HG02571 (cell line): ENCODE measurements around the gene PALM.
A peak's percentile ranks its signal among the peaks of the same experiment; 100 is the strongest.

Experiments used
- ATAC-seq: cut with Tn5 transposase; IDR thresholded peaks from one replicate; pipeline ENCODE4 v1.9.1; 2021; ENCODE audit warnings: mild to moderate bottlenecking, moderate library complexity; ENCODE audit not compliant: unreplicated experiment

Gene PALM

DNA sequence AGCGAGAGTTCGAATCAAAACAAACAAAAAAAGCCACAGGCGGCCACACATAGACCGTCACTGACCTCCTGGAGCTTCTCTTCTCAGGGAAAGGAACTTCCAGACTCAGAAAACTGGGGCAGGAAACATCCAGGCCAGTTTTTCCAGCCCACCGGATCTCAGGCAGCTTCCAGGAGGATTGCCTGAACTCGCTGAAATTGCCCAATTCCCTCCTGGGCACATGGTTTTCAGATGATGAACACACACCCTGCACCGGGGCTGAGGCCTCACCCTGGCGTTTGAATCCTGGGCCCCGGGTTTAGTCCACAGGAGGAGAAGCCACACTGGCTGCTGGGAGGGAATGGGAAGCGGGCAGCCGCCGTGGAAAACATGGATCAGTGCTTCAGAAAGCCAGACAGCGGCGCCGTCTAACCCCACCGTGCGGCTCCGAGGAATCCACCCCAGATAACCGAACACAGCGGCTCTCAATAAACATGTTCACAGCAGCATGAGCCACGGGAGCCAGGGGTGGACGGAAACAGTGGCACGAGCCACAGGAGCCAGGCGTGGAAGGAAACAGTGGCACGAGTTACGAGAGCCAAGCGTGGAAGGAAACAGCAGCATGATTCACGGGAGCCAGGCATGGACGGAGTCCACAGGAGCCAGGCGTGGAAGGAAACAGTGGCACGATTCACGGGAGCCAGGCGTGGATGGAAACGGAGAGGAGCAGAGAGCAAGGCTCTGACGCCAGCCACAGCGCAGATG lies 70.3 kb downstream of the PALM start:
- no peak for ATAC-seq

DNA sequence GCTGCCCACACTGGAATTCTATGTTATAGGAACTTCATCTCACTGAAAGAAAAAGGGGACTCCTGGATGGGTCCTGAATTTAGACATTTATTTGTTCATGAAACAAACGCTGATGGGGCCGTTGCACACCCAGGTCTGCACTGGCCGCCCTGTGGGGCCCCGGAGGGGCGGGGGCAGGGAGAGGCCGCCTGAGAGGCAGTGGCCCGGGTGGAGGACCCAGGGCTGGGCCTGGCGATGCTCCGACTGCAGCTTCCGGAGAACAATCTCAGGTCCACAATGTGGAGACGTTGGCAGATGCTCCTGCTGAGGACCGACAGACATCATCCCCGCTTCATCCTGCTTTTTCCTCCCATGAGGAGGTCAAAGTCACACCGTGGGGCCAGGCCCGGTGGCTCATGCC lies 72.2 kb downstream of the PALM start:
- ATAC-seq: no peak

DNA sequence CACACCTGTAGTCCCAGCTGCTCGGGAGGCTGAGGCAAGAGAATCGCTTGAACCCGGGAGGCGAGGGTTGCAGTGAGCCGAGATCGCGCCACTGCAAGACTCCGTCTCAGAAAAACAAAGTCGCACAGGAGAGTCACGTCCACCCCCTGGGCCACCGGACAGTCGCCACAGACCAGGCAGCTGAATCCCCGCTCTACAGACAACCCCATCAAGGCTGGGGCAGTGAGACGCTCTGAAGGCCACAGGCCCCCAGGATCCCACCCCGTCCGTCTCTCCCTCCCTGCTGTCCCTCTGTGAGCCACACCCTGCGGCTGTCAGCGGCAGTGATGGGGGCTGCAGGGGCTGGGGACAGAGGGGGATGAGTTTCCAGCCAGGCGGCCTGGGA lies 73.1 kb downstream of the PALM start:
- no peak for ATAC-seq

DNA sequence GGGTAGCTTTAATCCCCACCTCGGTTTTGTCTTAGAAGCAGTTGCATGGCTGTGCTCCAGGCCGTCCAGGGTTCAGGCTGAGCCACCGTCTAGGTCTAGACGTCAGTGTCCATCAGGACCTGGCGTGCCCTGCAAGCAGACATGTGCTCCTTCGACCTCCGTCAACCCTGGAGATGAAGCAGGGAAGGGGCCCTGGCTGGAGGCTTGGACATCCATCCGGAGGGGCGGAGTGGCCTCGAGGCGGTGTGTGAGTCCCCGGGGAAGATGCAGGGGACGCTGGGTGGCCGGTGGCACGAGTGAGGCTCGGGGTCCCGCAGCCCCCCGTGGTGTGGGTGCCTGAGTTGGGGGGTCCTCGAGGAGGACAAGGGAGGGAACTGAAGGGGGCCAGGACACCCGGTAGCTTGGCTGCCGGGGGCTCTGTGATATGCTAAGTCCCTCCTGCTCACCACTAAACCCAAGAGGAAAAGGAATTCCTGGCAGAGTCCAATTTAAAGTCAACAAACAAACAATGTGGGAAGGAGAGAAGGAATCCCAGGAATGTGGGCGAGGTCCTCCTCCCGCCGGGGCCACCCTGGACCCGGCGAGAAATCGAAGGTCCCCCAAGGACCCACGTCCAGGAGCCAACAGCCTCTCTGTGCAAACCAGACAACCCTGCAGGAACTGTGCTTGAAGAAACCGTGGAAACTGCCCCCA lies 73.6 kb downstream of the PALM start:
- no peak for ATAC-seq

DNA sequence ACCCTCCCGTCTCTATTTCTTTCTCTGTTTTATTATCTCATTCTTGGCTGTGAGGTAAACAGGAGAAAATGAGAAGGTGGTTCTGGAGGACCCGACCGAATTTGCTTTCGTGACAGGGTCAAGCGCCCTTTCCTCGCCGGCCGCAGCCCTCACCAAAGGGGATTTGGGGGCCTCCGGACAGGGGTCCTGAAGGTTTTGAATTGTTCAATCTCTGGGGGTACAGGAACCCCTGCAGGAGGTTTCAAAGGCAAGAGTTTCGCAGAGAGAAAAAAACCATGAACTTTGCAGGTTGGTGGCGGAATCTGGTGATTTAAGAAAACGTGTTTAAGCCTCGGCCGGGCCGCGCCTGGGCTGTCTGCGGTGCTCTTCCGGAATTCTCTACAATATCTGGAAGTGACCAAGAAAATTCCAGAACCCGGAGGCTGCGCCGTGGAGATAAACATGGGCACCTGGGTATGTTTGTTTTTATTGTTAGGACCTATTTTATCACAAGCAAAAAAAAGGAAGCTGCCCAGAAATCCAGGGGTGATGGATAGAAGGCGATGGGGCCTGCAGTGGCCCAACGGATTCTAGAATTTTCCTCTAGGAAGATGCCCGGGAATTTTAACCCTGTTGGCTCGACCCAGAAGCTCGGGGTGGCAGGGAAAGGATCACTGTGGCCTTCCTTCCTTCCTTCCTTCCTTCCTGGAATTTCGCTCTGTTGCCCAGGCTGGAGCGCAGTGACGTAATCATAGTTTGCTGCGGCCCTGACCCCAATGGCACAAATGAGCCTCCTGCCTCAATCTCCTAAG lies 74.3 kb downstream of the PALM start:
- ATAC-seq: no peak

DNA sequence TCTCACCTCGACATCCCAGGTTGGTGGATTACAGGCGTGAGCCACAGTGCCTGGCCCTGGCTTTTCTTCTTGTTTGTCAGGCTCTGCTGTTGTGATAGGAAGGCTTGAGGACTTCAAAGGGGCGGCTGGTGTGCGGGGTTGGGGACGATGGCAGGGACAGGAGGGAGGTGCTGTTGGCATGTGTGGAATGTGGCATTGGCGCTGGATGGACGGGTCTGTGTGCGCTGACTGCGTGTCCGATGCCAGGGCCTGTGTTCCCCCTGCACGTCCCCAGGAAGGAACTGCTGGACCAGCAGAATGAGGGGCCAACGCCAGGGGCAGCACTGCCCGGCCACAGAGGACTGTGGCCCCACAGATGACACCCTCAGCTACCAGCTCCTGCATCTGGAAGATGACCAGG lies 75.8 kb downstream of the PALM start:
- ATAC-seq: no peak

DNA sequence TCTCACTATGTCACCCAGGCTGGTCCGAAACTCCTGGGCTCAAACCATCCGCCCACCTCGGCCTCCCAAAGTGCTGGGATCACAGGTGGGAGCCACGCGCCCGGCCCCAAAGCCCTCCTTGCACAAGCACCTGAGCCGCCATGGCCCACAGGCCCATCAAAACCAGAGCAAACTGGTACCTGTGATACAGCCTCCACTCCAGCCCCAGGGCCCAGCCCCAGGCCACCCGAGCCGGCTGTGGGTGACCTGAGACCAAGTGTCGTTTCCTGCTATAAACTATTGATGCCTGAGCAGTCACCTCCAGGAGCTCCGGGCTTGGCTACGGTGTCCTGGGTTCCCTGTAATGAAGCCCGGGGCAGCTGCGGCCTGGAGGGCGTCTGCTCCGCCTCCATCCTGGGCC lies 78.8 kb downstream of the PALM start:
- no peak for ATAC-seq

DNA sequence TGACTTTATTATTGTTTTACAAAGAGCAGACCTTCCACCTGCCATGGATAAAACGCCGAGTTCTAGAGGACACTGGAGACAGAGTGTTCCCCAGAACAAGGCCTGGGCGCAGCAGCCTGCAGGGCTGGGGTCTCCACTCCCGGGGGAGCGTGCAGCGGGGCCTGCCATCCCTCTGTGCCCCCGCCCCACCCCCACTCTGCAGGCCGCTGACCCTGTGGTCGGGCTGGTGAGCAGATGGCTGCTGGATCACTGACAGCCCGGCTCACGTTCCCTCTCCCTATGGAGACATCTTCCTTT lies 79.9 kb downstream of the PALM start:
- ATAC-seq: no peak

DNA sequence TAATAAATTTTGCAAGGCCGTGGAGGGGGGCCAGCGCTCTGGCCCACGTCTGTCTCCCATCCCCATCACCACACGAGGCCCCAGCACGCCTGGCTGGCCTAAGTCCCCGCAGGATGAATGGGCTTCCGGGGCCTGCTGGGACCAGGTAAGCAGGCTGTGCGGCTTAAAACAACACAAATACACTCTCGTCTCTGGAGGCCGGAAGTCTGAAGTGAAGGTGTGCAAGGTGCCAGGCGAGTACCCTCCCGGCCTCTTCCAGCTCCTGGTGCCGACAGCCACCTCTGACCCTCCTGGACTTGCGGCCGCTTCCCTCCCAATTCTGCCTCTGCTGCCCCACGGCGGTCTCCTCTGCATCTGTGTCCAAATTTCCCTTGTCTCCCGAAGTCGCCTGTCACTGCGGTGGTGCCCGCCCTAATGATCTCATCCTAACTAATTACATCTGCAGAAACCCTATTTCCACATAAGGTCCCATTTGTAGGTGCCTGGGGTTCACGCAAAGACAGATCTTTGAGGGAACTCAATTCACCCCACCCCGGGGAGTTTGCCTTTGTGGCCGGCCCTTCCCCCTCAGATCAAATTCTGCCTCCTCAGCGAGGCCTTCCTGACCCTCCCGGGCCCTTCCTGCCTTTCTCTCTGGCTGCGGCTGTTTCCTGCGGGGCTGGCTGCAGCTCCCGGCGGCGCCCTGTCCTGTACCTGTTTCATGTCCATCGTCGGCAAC lies 80.4 kb downstream of the PALM start:
- ATAC-seq: no peak

DNA sequence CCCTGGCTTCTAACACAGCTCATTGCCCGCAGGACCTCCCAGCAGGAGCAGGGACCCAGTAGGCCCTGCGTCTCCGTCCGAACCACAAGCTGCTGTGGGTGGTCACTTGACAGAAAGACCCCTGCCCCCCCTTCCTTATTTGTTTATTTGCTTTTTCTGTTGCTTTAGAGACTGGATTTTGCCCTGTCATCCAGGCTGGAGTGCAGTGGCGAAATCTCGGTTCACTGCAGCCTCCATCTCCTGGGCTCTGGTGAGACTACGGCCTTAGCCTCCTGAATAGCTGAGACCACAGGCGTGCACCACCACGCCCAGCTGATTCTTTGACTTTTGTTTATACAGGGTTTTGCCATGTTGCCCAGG lies 80.9 kb downstream of the PALM start:
- ATAC-seq: no peak

DNA sequence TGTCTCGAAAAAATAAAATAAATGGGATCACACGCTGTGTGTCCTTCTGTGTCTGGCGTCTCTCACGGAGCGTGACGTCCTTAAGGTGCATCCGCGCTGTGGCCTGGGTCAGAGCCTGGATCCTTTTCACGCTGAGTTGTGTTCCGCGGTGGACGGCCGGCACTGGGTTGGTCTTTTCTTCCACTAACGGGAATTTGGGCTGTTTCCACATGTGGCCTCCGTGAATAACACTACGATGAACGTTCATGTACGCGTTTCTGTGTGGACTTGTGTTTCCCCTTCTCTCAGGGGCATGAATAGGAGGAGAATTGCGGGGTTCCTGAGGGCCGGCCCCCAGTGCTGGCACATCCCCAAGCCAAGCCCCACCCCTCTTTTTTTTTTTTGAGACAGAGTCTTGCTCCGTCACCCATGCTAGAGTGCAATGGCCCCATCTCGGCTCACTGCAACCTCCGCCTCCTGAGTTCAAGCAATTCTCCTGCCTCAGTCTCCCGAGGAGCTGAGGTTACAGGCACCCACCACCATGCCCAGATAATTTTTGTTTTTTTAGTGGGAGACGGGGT lies 82.4 kb downstream of the PALM start:
- no peak for ATAC-seq

DNA sequence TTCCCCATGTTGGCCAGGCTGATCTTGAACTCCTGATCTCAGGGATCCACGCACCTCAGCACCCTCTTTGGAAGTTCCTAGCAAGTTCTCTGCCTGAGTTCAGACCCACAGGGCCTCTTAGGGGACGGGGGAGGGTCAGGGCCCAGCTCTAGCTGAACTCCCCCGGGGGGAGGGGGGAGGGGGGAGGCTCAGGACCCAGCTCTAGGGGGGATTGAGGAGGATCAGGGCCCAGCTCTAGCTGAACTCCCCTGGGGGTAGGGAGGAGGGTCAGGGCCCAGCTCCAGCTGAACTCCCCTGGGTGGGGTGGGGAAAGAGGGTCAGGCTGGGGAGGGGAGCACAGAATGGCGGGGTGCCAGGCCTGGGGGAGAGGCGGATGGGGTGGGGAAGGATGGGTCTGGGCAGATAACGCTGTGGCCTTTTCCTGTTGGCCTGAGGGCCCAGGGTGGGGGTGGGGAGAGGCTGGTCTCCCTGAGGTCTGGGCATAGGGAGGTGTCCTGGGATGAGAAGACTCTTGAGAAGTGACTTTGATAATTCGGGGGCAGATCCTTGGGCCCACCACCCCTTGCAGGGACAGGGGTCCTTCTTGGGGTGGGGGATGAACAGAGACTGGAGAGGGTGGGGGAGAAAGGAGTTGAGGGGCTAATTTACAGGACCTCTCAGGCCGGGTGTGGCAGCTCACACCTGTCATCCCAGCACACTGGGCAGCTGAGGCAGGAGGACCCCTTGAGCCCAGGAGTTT lies 83.0 kb downstream of the PALM start:
- ATAC-seq: no peak

DNA sequence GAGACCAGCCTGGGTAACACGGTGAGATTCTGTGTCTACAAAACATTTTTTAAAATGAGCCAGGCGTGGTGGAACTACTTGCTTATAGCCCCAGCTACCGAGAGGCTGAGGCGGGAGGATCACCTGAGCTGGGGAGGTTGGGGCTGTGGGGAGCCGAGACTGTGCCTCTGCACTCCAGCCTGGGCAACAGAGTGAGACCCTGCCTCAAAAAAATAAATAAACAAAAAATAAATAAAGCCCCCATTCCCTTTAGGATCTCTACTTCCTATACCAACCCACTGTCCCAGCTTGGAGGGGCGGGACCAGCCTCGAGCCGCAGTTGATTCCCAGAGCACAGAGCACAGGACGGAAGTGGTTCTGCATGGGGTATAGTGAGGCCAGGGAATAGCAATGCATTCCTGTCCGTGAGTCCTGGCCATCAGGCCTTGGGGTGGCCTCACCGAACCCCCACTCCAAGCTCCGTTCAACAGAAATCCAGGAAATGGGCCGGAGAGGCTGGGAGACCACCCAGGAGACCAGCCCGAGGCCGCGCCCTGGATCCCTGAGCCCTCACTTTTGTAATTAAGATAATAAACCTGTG lies 83.7 kb downstream of the PALM start:
- ATAC-seq: no peak

DNA sequence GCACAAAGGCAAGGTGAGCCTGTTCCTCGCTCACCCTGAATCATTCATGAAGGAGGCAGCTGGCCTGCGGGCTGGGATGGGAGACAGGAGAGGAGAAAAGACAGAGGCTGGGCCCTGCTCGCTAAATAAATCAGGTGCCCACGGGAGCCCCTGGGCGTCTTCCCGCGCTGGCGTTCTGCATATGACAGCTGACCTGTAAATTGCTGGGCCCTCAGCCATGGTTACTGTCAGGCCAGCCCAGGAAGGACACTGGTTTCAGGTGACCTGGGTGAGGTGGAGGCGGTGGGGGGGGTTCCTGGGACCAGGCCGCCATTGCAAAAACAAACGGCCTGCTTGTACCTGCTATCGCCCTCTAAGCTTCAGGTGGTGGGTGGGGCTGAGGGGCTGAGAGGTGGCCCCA lies 85.1 kb downstream of the PALM start:
- ATAC-seq: no peak

DNA sequence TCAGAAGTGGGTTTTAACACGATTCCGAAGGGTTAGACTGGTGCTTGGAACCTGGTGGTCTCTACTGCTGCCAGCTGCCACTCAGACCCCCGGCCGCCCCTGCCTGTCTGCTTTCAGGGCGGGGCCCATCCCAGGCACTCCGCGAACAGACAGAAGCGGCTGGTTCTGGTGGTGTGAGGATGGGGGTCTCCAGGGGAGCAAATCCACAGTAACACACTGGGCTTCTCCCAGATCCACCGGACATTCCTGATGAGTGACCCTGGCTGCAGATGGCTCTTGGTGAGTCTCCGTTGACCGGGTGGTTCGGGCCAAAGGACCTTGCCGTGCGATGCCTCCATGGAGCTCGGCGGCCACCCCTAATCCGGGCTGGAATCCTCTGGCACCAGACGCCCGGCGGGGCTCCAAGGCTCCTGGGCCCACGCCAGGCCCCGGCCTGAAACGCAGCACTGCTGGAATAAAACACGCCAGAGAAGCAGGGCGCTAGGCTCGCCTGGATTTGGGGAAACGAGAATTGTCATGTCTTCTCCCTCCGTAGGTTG lies 86.4 kb downstream of the PALM start:
- no peak for ATAC-seq

DNA sequence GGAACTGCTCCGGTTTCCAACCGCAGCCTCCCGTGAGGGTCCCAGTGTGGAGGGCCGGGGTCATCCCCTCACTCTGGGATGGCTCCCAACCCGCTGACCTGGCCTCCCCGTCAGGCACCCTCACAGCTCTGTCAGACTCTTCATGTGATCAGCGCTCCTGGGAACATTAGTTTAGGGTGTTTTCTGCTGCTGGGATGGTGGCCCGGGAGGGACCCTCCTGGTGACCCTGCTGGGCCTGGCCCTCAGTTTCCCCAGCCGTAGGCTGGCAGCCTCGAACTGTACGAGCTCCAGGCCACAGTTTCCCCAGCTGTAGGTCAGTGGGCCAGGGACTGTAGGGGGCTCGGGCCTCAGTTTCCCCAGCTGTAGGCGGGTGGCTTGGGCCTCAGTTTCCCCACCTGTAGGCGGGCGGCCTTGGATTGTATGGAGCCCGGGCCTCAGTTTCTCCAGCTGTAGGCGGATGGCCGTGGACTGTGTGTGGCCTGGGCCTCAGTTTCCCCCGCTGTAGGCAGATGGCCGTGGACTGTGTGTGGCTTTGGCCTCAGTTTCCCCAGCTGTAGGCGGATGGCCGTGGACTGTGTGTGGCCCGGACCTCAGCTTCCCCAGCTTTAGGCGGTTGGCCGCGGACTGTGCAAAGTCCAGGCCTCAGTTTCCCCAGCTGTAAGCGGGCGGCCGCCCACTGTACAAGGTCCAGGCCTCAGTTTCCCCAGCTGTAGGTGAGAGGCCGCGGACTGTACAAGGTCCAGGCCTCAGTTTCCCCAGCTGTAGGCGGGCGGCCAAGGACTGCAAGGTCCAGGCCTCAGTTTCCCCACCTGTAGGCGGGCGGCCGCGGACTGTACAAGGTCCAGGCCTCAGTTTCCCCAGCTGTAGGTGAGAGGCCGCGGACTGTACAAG lies 87.2 kb downstream of the PALM start:
- ATAC-seq: no peak

DNA sequence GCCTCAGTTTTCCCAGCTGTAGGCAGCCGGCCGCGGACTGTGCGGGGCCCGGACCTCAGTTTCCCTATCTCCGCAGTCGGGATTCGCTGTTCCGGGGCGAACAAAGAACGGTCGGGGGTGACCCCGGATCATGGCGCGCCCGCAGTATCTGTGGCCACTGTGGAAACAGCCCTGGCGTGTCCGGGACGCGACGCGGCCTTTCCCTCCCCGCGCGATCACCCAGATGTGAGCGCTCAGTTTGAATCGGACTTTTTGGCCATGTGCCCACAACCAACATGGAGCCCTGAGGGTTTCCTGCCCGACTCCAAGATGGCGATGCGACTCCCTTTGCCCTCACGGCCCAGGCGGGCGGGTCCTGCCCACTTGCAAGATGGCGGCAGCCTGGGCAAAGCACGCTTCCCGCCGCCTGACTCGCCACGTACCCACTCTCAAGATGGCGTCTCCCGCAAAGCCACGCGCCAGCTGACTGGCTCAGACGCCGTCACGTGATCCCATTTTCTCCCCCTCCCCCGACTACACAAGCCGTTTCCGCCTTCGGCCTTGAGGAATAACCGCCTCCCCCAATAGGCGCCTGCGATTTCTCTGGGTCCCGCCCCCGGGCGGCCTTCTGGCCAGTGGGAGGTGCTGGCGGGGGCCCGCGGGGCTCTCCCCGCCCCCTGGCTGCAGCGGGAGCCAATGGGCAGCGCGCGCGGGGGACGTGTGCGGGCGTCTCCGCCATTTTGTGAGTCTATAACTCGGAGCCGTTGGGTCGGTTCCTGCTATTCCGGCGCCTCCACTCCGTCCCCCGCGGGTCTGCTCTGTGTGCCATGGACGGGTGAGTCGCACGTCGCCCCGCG lies 88.2 kb downstream of the PALM start, which contains the start of gene PTBP1:
TSS of gene PTBP1 (plus strand) at position 761 of the 836 bp plus-strand sequence. CDS start at position 807, 46 bp downstream.
- ATAC-seq: peak; percentile 75
